Esophagus squamous epithelium (tissue), 5 donors: Measurements from ENCODE around the gene EMD. TPM values are rescaled to one million over a fixed set of nuclear protein-coding genes. Genes with fewer than 3 reads are reported as not detected.

Experiments
- DNase-seq: peaks from one replicate; lab custom pipeline; 2025; lab: John Stamatoyannopoulos, UW
- H3K27ac ChIP-seq, 4 donors: fragments of 200-600 bp; sonication (generic); one replicate each; pipeline ENCODE4 v1.5.1; 2016 to 2019; ENCODE audit warnings: mild to moderate bottlenecking in 1 of 4
- H3K27me3 ChIP-seq, 4 donors: fragments of 200-600 bp; sonication (generic); 1 replicate in 3 of 4; 2 replicates in 1 of 4; pipeline versions ENCODE4 v1.5.1 to v1.6.0; 2017 to 2021; ENCODE audit warnings: antibody characterized with exemption in 1 of 4
- H3K36me3 ChIP-seq, 3 donors: fragments of 200-600 bp; sonication (generic); one replicate each; pipeline ENCODE4 v1.5.1; 2016 to 2019
- H3K4me1 ChIP-seq, 3 donors: fragments of 200-600 bp; sonication (generic); one replicate each; pipeline ENCODE4 v1.5.1; 2017 to 2019
- H3K4me3 ChIP-seq, 4 donors: fragments of 200-600 bp; sonication (generic); 1 replicate in 3 of 4; 2 replicates in 1 of 4; pipeline ENCODE4 v1.5.1; 2016 to 2019; ENCODE audit warnings: mild to moderate bottlenecking in 2 of 4, moderate library complexity in 1 of 4
- H3K9me3 ChIP-seq, 3 donors: fragments of 200-600 bp; sonication (generic); one replicate each; pipeline ENCODE4 v1.5.1; 2016 to 2019
- POLR2A ChIP-seq, 4 donors: fragments of 450-650 bp; IDR thresholded peaks; one replicate each; pipeline ENCODE4 v1.6.1; 2017; ENCODE audit warnings: antibody characterized with exemption in 4 of 4, mild to moderate bottlenecking in 4 of 4, moderate library complexity in 3 of 4
- WGBS, 2 donors: methylation state at CpG; one replicate each; pipeline ENCODE4 v1.1.5; 2018; 5-methylcytosine and 5-hydroxymethylcytosine counted together
- intact Hi-C: fragments of 100-400 bp; cut with DNase I; formaldehyde crosslinking; loops from one replicate; pipeline ENCODE4 v1.15.0; 2022
- total RNA-seq, 4 donors: library from RNA; depleted of rRNA; stranded (reverse); fragments of >200 nt; gene quantifications; one replicate each; pipeline ENCODE4 v1.1.0, GENCODE V29; 2016
- TF ChIP-seq, protein P1 (sequence below), 6 experiments: fragments of 450-650 bp in 4 of 6; fragments of 200-600 bp in 2 of 6; sonication (generic) in 2 of 6; IDR thresholded peaks; one replicate each; pipeline ENCODE4 v1.5.1; 2016 to 2019; ENCODE audit warnings: antibody characterized with exemption in 6 of 6, mild to moderate bottlenecking in 4 of 6, moderate library complexity in 4 of 6
- donor health status: DM: yes; HTN: yes; CAD: no.

Gene EMD
- total RNA-seq, 4 donors from 2014 or later: 12.7 to 50.1 (median 40.2) TPM

GRCh38 chrX:154371789-154372300, 7.2 kb upstream of the EMD start:
- Histone ChIP-seq H3K4me1 (peaks cover 15 to 79% (median 23%) of the 10 kb centered on the region in 3 donors), H3K36me3 (peaks cover 0 to 9% (median 0%) of the 10 kb centered on the region in 3 donors), H3K4me3 (peak overlapping the region; percentile 55 to 76 (median 70)), H3K27me3 (no peaks in the 10 kb centered on the region), H3K27ac (peak overlapping the region; percentile 84 to 99 (median 95)), H3K9me3 (no peaks in the 10 kb centered on the region)
- no peak for DNase-seq
- WGBS, 2 donors: 40% methylated on average over 6 of the region's 43 CpGs; no CpG with 5 or more reads in 1 of the 2 donors
- TF ChIP-seq, protein P1, sequence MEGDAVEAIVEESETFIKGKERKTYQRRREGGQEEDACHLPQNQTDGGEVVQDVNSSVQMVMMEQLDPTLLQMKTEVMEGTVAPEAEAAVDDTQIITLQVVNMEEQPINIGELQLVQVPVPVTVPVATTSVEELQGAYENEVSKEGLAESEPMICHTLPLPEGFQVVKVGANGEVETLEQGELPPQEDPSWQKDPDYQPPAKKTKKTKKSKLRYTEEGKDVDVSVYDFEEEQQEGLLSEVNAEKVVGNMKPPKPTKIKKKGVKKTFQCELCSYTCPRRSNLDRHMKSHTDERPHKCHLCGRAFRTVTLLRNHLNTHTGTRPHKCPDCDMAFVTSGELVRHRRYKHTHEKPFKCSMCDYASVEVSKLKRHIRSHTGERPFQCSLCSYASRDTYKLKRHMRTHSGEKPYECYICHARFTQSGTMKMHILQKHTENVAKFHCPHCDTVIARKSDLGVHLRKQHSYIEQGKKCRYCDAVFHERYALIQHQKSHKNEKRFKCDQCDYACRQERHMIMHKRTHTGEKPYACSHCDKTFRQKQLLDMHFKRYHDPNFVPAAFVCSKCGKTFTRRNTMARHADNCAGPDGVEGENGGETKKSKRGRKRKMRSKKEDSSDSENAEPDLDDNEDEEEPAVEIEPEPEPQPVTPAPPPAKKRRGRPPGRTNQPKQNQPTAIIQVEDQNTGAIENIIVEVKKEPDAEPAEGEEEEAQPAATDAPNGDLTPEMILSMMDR (IDR thresholded peaks at IDR 0.05): no peak
- TF ChIP-seq POLR2A (IDR thresholded peaks at IDR 0.05): peak in 1 of 4 donors; percentile 18
- intact Hi-C loops: no loop called here

GRCh38 chrX:154372612-154373022, 6.5 kb upstream of the EMD start:
- H3K36me3 ChIP-seq: peaks cover 0 to 1% (median 0%) of the 10 kb centered on the region in 3 donors
- H3K27me3 ChIP-seq: no peaks in the 10 kb centered on the region
- no peak for TF ChIP-seq POLR2A (IDR thresholded peaks at IDR 0.05)
- TF ChIP-seq, protein P1 (IDR thresholded peaks at IDR 0.05): no peak
- H3K4me3 ChIP-seq: peak overlapping the region; percentile 55 to 76 (median 70)
- DNase-seq: no peak
- H3K27ac ChIP-seq: peak overlapping the region; percentile 84 to 99 (median 95)
- intact Hi-C loops: no loop called here
- WGBS, 2 donors: 0 to 21% methylated on average over 2 to 5 of the region's 5 CpGs
- no peaks in the 10 kb centered on the region for H3K9me3 ChIP-seq
- H3K4me1 ChIP-seq: peaks cover 8 to 78% (median 23%) of the 10 kb centered on the region in 3 donors

GRCh38 chrX:154373340-154374306, 5.5 kb upstream of the EMD start:
- Histone ChIP-seq H3K27me3 (no peaks in the 10 kb centered on the region), H3K4me1 (peaks cover 0 to 75% (median 18%) of the 10 kb centered on the region in 3 donors), H3K4me3 (peak overlapping the region; percentile 37 to 76 (median 70)), H3K36me3 (no peaks in the 10 kb centered on the region), H3K27ac (peak overlapping the region; percentile 84 to 99 (median 95)), H3K9me3 (no peaks in the 10 kb centered on the region)
- TF ChIP-seq POLR2A (IDR thresholded peaks at IDR 0.05): peak in 3 of 4 donors; percentile 24 to 59 (median 25)
- TF ChIP-seq, protein P1 (IDR thresholded peaks at IDR 0.05): peak; percentile 44 to 73 (median 58)
- no peak for DNase-seq
- 4 to 56% methylated on average over 6 to 12 of the region's 23 CpGs for WGBS, 2 donors
- intact Hi-C loops: no loop called here

DNA sequence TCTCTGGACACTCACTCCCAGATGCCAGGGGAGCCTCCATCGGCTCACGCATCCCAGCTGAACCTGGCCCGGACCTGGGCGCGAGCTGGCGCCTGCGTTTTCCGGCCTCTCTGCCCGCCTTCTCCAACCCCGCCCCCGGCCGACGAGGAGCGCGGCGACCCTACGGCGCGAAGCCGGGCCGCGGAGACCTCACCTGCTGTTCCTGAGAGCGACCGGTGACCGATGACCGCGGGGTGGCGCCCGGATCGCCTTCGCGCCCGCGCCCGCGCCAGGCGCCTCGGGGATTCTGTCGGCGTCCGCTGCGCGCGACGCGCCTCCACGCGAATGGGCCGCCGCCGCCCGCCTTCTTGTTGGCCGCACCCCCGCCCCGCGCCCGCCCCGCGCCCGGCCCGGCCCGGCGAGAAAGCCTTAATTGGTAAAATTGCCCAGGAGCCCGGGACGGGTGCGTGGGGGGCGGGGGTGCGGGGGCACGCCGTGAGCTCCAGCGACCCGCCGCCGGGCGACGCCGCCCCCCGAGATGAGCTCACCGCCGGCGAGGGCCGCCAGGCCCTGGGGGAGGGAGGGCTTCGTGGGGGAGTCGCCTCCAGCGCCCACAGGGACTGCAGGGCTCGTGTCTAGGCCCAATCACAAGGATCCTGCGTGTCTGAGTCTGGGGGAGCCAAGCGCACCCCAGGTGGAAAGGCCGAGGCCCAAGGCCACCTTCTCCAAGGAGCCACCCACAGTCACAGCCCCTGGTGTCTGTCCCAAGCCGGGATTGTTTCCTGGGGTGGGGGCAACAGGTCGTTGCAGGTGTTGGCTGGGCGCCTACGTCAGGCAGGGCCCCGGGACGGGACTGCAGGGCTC, 4.6 kb upstream of the EMD start, which contains the start of gene FLNA:
TSS of gene FLNA (minus strand) at position 322 of the 843 bp plus-strand sequence. CDS start 3,389 bp downstream, outside the sequence.
- intact Hi-C loops: no loop called here
- Histone ChIP-seq H3K4me3 (peak within 1 kb of the TSS; percentile 37 to 76 (median 70)), H3K36me3 (no peaks in the 10 kb centered on the region), H3K27ac (peak within 1 kb of the TSS; percentile 84 to 99 (median 95)), H3K9me3 (no peaks in the 10 kb centered on the region), H3K27me3 (no peaks in the 10 kb centered on the region), H3K4me1 (peaks cover 0 to 66% (median 9%) of the 10 kb centered on the region in 3 donors)
- 59% methylated on average over 15 of the region's 95 CpGs; no CpG with 5 or more reads in 1 of the 2 donors for WGBS, 2 donors
- TF ChIP-seq, protein P1 (IDR thresholded peaks at IDR 0.05): peak in 1 of 6 experiments; percentile 25
- TF ChIP-seq POLR2A (IDR thresholded peaks at IDR 0.05): peak in 2 of 4 donors; percentile 48 to 55
- no peak for DNase-seq
